ENCODE results near the gene MYO18B.
"Not testable (repeated sequence)": the region's sequence is repeated elsewhere in the genome, so short reads cannot be mapped to it uniquely, and the experiment has no call there.

Gene MYO18B, protein sequence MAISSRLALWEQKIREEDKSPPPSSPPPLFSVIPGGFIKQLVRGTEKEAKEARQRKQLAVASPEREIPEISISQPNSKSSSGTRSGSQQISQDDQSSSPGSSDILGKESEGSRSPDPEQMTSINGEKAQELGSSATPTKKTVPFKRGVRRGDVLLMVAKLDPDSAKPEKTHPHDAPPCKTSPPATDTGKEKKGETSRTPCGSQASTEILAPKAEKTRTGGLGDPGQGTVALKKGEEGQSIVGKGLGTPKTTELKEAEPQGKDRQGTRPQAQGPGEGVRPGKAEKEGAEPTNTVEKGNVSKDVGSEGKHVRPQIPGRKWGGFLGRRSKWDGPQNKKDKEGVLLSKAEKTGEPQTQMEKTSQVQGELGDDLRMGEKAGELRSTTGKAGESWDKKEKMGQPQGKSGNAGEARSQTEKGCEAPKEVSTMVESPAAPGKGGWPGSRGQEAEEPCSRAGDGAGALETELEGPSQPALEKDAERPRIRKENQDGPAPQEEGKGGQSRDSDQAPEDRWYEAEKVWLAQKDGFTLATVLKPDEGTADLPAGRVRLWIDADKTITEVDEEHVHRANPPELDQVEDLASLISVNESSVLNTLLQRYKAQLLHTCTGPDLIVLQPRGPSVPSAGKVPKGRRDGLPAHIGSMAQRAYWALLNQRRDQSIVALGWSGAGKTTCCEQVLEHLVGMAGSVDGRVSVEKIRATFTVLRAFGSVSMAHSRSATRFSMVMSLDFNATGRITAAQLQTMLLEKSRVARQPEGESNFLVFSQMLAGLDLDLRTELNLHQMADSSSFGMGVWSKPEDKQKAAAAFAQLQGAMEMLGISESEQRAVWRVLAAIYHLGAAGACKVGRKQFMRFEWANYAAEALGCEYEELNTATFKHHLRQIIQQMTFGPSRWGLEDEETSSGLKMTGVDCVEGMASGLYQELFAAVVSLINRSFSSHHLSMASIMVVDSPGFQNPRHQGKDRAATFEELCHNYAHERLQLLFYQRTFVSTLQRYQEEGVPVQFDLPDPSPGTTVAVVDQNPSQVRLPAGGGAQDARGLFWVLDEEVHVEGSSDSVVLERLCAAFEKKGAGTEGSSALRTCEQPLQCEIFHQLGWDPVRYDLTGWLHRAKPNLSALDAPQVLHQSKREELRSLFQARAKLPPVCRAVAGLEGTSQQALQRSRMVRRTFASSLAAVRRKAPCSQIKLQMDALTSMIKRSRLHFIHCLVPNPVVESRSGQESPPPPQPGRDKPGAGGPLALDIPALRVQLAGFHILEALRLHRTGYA (N-terminal part only)
- total RNA-seq = 0 to 7.5 (median 0.07) reads per million in 17 experiments

DNA sequence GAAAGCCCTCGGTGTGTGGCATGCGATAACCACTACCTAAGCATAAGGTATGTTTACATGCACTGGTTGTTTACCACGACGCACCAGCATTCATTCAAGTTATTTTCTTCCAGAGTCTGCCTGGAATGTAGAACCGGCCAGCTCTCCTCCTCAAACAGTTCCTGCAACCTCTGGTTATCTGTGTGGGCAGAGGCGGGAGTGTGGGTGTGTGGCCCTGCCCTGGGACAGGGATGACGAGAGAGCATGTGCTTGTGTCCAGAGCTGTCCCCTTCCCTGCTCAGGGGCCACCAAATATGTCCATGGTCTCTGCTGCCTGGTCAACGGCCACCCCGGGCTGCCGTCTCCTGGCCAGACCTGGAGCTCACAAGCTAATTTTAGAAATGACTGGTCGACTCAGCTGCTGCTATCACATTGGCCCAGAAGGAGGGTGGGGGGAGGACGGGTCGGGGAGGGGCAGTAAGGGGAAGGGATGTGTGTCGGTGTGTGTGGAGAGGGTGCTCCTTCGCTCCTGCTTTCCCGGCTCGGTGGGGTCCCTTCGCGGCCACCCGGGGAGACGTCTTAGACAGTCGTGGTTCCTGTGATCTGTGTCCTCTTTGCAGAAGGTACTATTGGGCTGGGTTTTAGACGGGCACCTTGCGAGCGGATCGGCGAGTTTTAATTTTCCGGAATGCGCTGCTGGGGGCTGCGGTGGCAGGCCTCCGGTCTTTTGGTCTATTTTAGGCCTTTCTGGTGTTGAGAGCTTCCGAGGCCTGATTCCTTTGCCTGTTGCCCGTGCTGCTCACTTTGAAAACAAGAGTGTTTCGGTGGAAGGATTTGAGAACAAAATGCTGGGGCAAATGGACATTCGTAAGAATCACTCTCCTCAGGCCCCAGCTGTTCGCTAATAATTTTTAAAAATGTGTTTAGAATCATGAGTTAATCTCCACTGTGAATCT is at the start of gene MYO18B:
Gene MYO18B, plus strand, starts transcription at position 497 of the 935 bp plus-strand sequence. CDS start 18,905 bp downstream, outside the sequence.
- DNase-seq = peak in 2 of 4 experiments; percentile 25 to 48

DNA sequence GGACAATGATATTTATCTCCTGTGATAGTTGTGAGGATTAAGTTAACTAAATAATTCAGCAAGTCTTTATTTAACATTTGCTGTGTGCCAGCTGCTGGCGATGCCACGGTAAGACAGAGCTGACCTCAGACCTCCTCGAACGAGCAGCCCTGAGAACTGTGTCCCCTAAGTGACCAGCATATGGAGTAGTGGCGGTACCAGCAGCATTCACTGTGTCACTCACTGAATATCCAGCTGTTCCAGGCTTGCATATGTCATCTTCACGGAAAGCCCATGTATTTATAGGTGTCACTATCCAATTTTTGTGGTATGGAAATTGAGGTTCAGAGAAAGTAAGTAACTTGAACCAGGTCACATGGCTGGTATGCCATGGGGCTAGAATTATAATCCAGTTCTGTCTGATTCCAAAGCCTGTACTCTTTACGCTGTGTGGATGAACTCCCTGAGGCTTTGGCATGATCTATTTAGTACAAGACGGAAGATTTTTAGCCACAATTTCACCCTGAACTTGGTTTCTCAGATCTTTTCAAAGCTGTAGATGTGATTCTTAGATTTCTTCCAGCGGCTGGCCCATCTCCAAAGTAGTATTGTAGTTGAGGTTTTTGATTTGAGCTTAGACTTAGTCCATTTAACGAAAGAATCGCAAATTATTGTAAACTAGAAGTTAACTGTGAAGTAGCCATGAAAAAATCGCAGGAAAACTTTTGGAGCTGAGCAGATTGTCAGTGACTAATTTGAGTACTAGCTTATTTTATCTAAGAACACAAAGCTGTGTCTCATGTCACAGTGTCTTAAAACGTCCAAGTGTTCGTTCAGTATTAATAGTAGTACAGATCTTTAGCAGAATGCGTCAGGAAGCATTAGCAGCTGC is 49.4 kb upstream of the MYO18B start:
- DNase-seq = no peak

DNA sequence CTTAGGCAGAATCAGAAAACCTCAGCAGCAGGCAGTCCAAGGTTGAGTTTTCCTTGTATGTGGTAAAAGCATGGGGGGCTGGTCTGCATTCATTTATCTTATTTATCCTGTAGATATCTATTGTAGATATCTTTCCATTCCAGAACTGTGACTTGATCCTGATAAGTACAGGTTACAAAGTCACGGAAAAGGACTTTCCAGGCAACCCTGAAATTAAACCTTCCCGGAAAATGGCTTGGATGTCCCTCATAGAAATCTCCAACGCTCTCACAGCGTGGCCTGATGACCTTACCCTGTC is 48.8 kb upstream of the MYO18B start:
- DNase-seq = no peak

DNA sequence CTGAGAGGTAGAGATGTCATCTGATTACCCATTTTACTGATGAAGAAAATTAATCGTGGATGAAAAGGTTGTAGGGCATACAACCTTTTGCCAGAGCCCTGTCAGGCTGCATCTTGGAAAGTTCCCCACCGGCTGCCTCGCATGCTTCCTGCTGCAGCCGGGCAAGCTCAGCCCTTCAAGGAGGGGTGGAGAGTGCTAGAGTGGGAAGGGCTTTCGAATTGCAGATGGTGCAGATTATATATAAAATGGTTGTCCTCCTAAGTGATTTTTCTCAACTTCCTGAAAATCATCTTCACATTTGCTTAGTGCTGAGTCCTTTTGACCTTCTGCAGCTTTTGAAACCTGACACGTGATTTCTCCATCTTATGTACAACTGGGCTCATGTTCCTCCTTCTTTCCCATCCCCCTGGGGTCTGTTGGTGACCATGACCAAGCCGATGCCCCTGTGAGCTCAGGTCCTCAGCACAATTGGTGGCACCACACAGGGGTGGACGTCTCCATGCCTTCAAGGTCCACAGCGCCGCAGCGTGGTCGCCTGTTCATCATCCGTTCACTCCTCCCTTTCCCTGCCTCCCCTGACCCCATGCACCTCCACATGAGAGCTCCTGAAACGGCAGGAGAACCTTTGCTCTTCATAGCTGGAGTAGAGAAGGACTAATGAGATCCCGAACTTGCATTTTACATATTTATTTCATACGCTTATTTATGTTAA is 47.6 kb upstream of the MYO18B start:
- DNase-seq = peak in 3 of 4 experiments; percentile 41 to 50 (median 47)

DNA sequence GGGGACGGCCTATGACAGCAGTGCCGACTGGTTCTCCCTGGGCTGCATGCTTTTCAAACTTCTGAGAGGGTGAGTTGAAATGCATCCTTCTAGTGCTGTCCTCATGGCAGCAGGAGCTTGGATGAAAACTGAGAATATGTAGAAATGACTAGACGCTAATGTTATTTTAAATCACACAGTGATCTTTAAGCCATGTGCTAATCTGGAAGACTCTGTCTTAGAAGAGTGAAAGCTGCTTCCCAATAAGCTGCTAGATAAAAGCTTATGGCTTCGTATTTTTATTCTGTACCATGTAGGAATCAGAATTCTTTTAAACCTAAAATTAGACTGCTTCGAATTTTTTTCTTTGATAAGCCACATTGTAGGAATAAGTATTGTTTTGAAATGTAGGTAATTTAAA is 46.8 kb upstream of the MYO18B start:
- no peak for DNase-seq

DNA sequence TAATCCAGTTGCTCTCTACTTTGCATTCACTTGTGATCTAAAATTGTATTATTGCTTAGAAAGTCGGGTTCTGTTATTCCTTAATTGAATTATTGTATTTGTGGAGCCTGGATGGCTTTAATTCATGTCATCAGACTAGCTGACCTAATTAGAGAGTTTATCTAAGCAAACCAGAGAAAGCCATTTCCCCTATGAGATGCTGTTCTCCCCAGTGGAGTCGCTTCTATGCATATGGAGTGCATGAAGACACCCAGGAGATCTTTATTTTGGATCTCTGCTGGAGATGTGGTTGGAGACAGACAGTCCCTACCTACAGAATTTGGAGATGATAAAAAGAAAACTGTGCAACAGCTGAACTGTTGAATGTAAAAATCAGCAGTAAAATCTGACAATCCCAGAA is 45.2 kb upstream of the MYO18B start:
- no peak for DNase-seq

DNA sequence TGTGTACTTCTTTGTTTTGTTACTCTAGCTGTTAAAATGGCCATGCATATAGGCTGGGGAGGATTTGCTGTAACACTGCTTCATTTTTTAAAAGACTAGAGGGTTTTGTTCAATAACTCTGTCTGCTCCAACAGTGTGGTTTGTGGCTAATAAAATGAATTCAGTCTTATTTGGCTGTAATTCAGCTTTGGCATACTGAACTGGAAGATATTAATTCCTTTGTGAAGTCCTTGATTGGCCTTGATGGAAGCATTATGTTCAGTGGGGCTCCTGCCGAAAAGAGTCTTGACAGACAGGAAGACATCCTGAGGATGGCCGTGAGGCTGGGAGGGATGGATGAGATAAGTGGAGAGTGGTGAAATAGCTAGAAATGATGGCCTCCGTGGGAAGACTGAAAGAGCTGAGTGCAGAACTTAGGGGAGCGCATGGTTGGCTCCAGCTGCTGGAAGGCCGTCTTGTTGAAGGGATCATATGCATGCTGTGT is 44.8 kb upstream of the MYO18B start:
- DNase-seq = no peak

DNA sequence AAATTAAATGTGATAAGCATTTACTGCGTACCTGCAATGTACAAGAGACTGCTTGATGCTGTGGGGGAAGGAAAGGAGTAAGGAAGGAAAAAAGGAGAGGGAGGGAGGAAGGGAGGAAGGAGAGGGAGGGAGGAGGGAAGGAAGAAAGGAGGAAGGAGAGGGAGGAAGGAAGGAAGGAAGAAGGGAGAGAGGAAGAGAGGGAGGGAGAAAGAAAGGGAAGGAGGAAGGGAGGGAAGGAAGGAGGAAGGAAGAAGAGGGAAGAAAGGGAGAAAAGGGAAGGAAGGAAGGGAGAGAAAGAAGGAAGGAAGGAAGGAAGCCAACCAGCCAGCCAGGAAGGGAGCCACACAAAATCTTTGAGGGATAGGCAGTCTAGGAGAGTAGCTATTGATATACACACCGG is 44.0 kb upstream of the MYO18B start:
- DNase-seq = no peak

DNA sequence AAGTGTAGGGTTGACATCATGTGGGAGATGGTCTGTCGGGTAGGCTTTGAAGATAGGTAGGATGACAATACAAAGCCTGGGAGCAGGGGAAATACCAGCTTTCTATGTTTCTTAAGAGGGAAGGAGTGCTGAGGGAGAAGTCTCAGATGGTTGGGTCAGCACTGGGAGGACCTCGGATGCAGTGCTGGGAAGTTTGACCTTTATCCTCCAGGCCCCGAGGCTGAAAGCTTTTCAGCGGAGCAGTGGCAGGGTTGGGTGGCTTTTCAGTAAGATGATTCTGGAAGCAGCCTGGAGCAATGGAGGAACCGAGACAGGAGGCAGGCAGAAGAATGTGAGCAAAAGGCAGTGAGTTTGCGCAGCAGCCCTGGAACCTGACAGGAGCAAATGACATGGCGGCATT is 43.5 kb upstream of the MYO18B start:
- no peak for DNase-seq

DNA sequence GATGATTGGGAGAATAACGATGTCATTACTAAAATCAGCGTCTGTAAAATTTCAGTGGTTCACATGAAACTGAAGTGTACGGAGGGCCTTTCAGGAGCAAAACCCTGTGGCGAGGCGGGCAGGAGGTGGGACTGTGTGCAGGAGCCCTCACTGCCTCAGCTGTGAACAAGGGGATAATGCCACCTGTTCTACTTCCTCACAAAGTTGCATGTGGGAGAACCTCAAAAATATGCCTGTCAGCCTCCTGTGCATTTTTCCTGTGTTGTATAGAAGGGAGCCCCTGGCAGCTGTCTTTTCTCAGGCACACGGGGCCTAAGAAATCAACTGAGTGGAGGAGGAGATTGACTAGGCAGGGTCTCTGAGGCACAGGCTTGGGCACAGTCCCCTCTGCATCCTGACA is 43.0 kb upstream of the MYO18B start:
- no peak for DNase-seq

DNA sequence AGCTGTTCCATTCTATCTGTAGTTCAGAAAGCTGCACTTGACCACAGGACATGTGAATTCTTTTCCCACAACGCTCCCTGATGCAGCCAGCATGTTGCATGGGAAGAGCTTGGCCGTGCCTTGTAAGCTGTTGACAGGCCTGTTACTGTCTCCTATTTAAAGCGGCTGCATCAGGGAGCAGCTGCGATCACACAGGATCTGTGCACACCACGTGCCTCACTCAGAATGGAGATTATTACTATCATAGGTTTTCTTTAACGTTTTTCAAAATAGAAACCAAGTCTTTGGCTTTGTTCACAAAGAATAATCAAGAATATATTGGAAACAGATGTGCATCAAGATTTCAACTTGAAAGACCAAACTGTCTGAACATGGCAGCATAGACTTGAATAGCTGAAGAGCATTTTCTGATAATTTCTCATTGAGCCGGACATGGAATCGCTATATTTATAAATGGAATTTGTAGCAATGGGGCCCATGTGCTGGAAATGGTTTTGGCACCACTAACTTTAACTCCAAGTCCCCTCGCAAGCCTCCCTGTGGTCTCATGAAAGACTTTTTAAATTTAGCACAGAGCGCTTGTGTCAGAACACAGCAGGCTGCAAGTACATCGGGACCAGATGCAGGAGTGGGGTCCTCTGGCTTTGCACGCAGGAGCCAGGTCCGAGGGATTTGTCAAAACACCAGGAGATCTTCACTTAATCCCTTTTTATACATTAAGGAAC is 40.8 kb upstream of the MYO18B start:
- DNase-seq = no peak

DNA sequence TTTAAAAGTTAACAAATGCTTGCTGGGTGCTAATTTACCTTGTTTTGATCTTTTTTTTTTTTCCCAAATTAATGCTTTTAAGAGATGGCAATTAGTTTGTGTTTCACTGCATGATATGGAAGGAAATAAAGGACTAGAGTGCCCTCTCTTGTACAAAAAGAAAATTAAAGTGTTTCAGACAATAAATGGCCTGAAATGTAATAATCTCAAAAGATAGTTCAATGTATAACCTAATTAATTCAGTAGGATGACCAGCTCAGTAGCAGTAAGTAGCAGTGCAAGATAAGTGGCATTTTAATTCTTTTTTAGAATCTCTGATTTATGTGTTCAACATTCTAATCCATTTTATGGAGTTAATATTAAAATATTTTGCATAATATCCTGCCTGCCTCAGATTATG is 39.9 kb upstream of the MYO18B start:
- peak in 2 of 4 experiments; percentile 22 to 50 for DNase-seq

DNA sequence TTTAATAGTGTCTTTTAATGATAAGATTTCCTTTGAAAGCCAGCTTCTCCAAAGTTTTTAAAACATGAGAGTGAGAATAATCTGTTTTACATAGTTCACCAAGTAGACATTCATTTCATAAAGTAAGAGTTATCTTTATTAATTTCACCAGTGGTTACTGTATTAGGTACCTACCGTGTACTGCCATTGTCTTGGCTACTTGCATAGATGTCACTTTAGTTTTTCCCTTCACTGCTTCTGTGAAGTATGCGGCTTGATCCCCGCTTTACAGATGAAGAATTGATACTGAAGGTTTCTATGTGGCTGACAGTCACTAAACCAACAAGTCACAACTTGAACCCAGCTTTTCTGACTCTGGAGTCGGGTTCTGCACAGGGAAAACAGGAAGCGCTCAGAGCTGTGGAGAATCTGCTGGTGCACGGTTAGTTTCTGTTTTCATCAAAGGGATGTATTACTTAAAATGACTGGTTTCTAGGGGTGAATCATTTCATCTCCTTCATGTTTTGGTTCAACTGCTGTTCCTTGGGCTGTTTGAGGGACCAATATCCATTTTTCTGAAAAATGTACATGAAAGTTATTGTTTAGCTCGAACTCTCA is 39.3 kb upstream of the MYO18B start:
- peak; percentile 11 to 33 (median 20) for DNase-seq

DNA sequence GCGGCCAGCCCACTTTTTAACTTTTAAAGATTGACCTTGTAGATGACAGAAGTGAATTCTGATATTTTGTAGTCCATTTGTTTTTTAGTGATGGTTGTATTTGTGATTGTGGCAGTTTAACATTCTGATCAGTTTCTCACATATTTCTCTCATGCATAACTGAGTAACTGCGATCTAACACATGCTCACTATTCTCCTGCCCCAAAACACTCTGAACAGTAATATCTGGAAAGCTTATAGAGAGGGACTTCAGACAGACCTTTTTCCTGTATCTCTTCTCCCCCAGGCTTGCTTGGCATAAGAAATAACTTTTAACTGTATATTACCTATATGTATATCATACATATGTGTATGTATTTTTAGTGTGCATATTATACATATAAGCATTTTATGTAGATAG is 37.3 kb upstream of the MYO18B start:
- no peak for DNase-seq

DNA sequence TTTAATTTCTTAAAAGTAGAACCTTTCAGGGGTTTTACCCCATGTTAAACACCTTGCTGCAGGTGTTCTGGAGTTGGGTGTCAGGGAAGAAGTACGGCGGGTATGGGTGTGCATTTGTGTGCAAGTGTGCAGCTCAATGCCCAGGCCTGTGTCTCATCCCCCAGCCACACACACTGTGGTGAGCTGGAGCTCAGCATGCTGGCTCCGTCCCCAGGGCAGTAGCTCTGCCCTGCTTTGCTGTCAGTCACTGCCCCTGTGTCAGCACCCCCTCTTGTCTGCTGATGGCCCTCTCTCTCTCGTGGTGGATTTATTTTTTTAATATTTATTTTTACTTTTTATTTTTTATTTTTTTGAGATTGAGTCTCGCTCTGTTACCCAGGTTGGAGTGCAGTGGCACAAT is 35.8 kb upstream of the MYO18B start:
- DNase-seq = no peak

DNA sequence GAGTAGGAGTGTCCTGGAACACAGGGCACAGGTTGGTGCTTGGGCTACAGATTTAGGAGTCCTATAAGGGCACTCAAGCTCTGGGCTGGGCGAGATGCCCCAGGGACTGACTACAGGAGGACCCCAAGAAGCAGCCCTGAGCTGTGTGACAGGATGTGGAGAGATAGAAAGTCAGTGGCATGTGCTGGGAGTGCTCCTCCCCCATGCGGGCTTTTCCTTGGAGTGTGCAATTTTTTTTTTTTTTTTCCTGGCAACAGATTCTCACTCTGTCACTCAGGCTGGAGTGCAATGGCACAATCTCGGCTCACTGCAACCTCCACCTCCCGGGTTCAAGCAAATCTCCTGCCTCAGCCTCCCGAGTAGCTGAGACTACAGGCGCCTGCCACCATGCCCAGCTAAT is 33.6 kb upstream of the MYO18B start:
- DNase-seq = not testable (repeated sequence)

DNA sequence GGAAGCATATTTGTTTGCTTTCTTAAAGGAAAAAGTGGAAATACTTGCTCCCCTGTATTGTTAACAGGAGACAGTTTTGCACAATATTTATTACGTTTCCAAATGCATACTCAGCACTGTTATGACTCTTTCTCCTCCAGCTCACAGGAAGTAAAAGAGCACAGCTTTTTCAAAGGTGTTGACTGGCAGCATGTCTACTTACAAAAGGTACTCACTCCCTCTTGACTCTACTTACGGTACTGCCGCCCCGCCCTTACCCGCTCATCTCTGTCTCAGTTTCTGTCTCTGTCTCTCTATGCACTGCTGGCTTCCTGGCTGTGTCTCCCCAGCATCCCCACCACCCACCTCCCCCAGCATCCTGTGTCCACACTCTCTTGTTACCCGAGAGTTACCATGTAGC is 32.2 kb upstream of the MYO18B start:
- DNase-seq = no peak

DNA sequence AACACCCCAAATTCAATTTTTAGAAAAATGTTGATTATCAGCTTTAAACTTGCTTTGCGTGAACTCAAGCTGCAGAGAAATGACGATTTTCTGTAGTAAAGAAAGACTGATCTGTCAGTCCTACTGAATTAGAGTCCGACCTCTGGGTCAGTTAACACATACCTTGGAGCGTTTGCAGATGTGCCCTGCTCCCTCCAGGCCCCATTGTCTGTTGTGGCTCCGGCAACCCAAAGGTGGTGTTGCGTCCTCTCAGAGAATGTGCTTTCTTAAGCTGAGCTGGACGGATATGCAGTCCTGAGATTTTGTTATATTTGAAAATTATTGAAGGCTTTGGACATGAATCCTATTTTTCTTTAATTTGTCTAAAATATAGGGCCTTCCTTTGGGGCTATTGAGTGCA is 31.5 kb upstream of the MYO18B start:
- no peak for DNase-seq

DNA sequence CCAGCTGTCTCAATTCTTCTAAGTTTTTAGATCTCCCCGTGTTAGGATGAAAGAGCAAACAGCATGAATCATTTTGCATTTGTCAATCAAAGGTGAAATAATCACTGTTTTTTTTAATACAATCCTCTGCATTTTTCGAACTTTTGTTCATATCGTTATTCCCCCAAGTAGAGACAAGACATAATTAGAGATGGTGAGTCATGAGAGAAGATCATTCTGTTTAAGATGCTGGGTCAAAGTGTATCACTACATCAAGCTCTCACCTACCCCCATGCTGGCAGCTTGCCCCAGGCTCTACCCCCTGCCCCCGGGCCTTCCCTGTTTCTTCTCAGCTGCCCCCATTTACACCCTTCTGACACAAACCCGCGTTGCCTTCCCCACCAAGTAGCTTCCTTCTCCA is 30.5 kb upstream of the MYO18B start:
- no peak for DNase-seq

Data from suppressor macrophage (primary cell).